ENCODE measurements around the gene KLHL7.
A peak's percentile ranks its signal among the peaks of the same experiment; 100 is the strongest.

Gene KLHL7

GRCh38 chr7:23106057-23106822, 655 bp downstream of the KLHL7 start:
- Histone ChIP-seq H3K36me3 (ENCODE audit: control insufficient read depth, insufficient read depth, low read length) (no peaks in the 10 kb centered on the region), H3K56ac (ENCODE audit: low read length) (peak overlapping the region; percentile 93), H3K4me3 (ENCODE audit: low read length) (peak overlapping the region; percentile 75), H3K23ac (ENCODE audit: low read length) (peak overlapping the region; percentile 48), H3K4ac (ENCODE audit: low read depth, low read length) (peak overlapping the region; percentile 8), H3K4me2 (ENCODE audit: low read length) (peak overlapping the region; percentile 52), H3K27me3 (ENCODE audit: insufficient read depth, low read length, poor library complexity) (no peaks in the 10 kb centered on the region), H2BK120ac (ENCODE audit: low read depth, low read length) (no peak overlapping the region), H4K8ac (ENCODE audit: low read depth, low read length) (no peak overlapping the region), H2BK15ac (replicated peaks; ENCODE audit: low read depth) (no peak overlapping the region), H3K4me1 (ENCODE audit: control insufficient read depth, low read depth, low read length) (peaks cover 4% of the 10 kb centered on the region), H4K5ac (ENCODE audit: low read length) (no peak overlapping the region), H2BK5ac (ENCODE audit: low read length) (no peak overlapping the region), H3K79me1 (ENCODE audit: low read length) (peaks cover 4% of the 10 kb centered on the region), H3K79me2 (ENCODE audit: control insufficient read depth, insufficient read depth, low read length) (peaks cover 46% of the 10 kb centered on the region), H3K18ac (ENCODE audit: low read length) (peak overlapping the region; percentile 35), H3K27ac (ENCODE audit: low read depth, low read length) (peak overlapping the region; percentile 91), H3K9ac (ENCODE audit: low read length) (peak overlapping the region; percentile 94), H2AK5ac (ENCODE audit: low read length) (no peak overlapping the region)
- no CpG with 5 or more reads among the region's 46 CpGs for WGBS (ENCODE audit: extremely low coverage, insufficient coverage, low lambda C conversion rate)
- DNase-seq = peak; percentile 81

DNA sequence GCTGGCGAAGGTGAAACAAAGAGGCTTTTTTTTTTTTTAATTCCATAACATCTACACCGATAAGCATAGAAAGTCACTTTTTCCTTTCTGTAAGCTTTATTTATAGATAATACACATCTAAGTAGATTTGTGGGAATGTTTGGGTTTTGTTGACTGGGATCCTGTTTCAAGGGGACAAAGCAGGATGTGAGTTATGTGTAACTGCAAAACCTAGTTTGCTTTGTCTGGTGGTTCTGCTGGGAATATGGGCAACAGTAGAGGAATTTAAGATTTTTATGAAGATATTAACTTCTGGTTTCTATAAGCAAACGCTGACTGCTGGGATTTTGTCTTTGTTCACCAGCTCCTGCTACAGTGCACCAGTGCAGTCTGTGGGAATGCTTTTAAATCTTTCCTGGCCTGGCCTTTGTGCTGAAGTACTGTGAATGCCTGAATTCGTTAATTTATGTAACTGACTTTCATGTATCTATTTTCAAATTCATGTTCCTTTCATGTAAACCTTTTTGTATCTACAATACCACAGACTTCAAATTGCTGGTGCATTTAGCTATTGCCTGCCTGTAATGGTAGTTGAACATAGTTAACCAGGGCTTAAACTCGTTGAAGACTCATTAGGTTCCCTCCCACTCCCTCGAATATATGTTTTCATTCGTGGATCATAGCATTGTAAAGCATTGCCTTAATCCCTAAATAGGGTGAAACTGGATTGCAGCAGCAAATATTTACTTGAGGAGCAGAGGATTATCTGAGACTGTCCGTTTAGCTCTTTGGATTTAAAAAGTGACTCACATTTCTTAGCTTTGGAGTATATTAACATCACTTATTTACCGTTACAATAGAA, 1.5 kb downstream of the KLHL7 start:
- H4K5ac ChIP-seq (ENCODE audit: low read length) = no peak overlapping the region
- H3K4ac ChIP-seq (ENCODE audit: low read depth, low read length) = no peak overlapping the region
- H3K56ac ChIP-seq (ENCODE audit: low read length) = peak overlapping the region; percentile 93
- H3K36me3 ChIP-seq (ENCODE audit: control insufficient read depth, insufficient read depth, low read length) = no peaks in the 10 kb centered on the region
- H3K27ac ChIP-seq (ENCODE audit: low read depth, low read length) = no peak overlapping the region
- H4K8ac ChIP-seq (ENCODE audit: low read depth, low read length) = no peak overlapping the region
- no CpG with 5 or more reads among the region's 9 CpGs for WGBS (ENCODE audit: extremely low coverage, insufficient coverage, low lambda C conversion rate)
- no peak overlapping the region for H3K23ac ChIP-seq (ENCODE audit: low read length)
- peaks cover 4% of the 10 kb centered on the region for H3K79me1 ChIP-seq (ENCODE audit: low read length)
- H3K4me2 ChIP-seq (ENCODE audit: low read length) = peak overlapping the region; percentile 52
- DNase-seq = no peak
- no peak overlapping the region for H2BK120ac ChIP-seq (ENCODE audit: low read depth, low read length)
- H3K4me1 ChIP-seq (ENCODE audit: control insufficient read depth, low read depth, low read length) = peaks cover 6% of the 10 kb centered on the region
- H2BK5ac ChIP-seq (ENCODE audit: low read length) = no peak overlapping the region
- peak overlapping the region; percentile 94 for H3K9ac ChIP-seq (ENCODE audit: low read length)
- H2BK15ac ChIP-seq (replicated peaks; ENCODE audit: low read depth) = no peak overlapping the region
- H3K79me2 ChIP-seq (ENCODE audit: control insufficient read depth, insufficient read depth, low read length) = peaks cover 50% of the 10 kb centered on the region
- no peaks in the 10 kb centered on the region for H3K27me3 ChIP-seq (ENCODE audit: insufficient read depth, low read length, poor library complexity)
- peak overlapping the region; percentile 75 for H3K4me3 ChIP-seq (ENCODE audit: low read length)
- no peak overlapping the region for H3K18ac ChIP-seq (ENCODE audit: low read length)
- no peak overlapping the region for H2AK5ac ChIP-seq (ENCODE audit: low read length)

DNA sequence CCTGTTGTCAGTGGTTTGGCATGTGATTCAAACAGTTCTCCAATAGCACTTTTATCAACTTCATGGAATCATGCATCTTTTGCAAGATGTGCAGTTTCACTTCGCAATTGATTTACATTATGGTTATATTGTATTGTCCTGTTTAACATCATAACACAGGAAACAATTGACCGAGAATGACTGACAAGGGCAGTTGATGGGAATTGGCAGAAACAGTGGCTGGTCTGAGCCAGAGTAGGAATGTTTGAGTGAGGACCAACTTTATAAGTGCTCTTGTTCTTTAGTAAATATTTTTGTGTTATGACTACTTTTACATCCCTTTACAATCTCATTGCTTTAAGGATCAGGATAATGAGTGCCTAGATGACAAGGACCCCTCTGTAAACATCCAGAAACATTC, 2.2 kb downstream of the KLHL7 start:
- Histone ChIP-seq H2AK5ac (ENCODE audit: low read length) (no peak overlapping the region), H3K56ac (ENCODE audit: low read length) (no peak overlapping the region), H2BK15ac (replicated peaks; ENCODE audit: low read depth) (no peak overlapping the region), H3K4me2 (ENCODE audit: low read length) (no peak overlapping the region), H3K23ac (ENCODE audit: low read length) (no peak overlapping the region), H3K79me1 (ENCODE audit: low read length) (peaks cover 4% of the 10 kb centered on the region), H3K27ac (ENCODE audit: low read depth, low read length) (no peak overlapping the region), H2BK120ac (ENCODE audit: low read depth, low read length) (no peak overlapping the region), H4K8ac (ENCODE audit: low read depth, low read length) (no peak overlapping the region), H3K4ac (ENCODE audit: low read depth, low read length) (no peak overlapping the region), H3K18ac (ENCODE audit: low read length) (no peak overlapping the region), H3K27me3 (ENCODE audit: insufficient read depth, low read length, poor library complexity) (no peaks in the 10 kb centered on the region), H3K4me1 (ENCODE audit: control insufficient read depth, low read depth, low read length) (peaks cover 9% of the 10 kb centered on the region), H4K5ac (ENCODE audit: low read length) (no peak overlapping the region), H2BK5ac (ENCODE audit: low read length) (no peak overlapping the region), H3K36me3 (ENCODE audit: control insufficient read depth, insufficient read depth, low read length) (no peaks in the 10 kb centered on the region), H3K9ac (ENCODE audit: low read length) (no peak overlapping the region), H3K4me3 (ENCODE audit: low read length) (no peak overlapping the region), H3K79me2 (ENCODE audit: control insufficient read depth, insufficient read depth, low read length) (peaks cover 55% of the 10 kb centered on the region)
- no peak for DNase-seq
- no CpG with 5 or more reads among the region's 2 CpGs for WGBS (ENCODE audit: extremely low coverage, insufficient coverage, low lambda C conversion rate)

GRCh38 chr7:23108995-23109394, 3.4 kb downstream of the KLHL7 start:
- H3K27me3 ChIP-seq (ENCODE audit: insufficient read depth, low read length, poor library complexity) = no peaks in the 10 kb centered on the region
- H3K36me3 ChIP-seq (ENCODE audit: control insufficient read depth, insufficient read depth, low read length) = no peaks in the 10 kb centered on the region
- H3K56ac ChIP-seq (ENCODE audit: low read length) = no peak overlapping the region
- WGBS (ENCODE audit: extremely low coverage, insufficient coverage, low lambda C conversion rate) = no CpG with 5 or more reads among the region's 4 CpGs
- H2AK5ac ChIP-seq (ENCODE audit: low read length) = no peak overlapping the region
- H2BK15ac ChIP-seq (replicated peaks; ENCODE audit: low read depth) = no peak overlapping the region
- H3K4me2 ChIP-seq (ENCODE audit: low read length) = no peak overlapping the region
- H3K79me2 ChIP-seq (ENCODE audit: control insufficient read depth, insufficient read depth, low read length) = peaks cover 60% of the 10 kb centered on the region
- H3K23ac ChIP-seq (ENCODE audit: low read length) = no peak overlapping the region
- peaks cover 11% of the 10 kb centered on the region for H3K4me1 ChIP-seq (ENCODE audit: control insufficient read depth, low read depth, low read length)
- no peak overlapping the region for H4K5ac ChIP-seq (ENCODE audit: low read length)
- no peak for DNase-seq
- no peak overlapping the region for H2BK120ac ChIP-seq (ENCODE audit: low read depth, low read length)
- H3K9ac ChIP-seq (ENCODE audit: low read length) = no peak overlapping the region
- no peak overlapping the region for H3K4me3 ChIP-seq (ENCODE audit: low read length)
- H3K18ac ChIP-seq (ENCODE audit: low read length) = no peak overlapping the region
- H3K27ac ChIP-seq (ENCODE audit: low read depth, low read length) = no peak overlapping the region
- H2BK5ac ChIP-seq (ENCODE audit: low read length) = no peak overlapping the region
- no peak overlapping the region for H3K4ac ChIP-seq (ENCODE audit: low read depth, low read length)
- peaks cover 5% of the 10 kb centered on the region for H3K79me1 ChIP-seq (ENCODE audit: low read length)
- H4K8ac ChIP-seq (ENCODE audit: low read depth, low read length) = no peak overlapping the region

DNA sequence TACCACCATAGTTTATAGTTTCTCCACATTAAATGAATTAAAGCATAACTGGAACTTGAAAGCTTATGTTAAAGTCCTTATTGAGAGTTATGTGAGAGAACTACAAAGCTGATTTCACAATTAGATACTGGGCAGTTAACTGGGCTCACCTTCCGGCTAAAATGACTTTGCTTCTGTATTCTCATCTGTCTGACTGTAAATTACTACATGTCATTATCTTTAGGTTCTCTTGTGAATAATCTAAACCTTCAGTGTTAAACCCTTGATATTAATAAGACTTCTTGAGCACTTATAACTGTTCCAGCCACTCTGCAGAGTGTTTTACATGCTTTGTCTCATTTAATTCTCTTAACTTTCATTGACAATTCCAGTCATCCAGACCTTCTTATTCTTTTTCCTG, 3.9 kb downstream of the KLHL7 start:
- no peak overlapping the region for H2AK5ac ChIP-seq (ENCODE audit: low read length)
- no CpG with 5 or more reads among the region's 1 CpG for WGBS (ENCODE audit: extremely low coverage, insufficient coverage, low lambda C conversion rate)
- H3K4me1 ChIP-seq (ENCODE audit: control insufficient read depth, low read depth, low read length) = peaks cover 15% of the 10 kb centered on the region
- no peak overlapping the region for H2BK15ac ChIP-seq (replicated peaks; ENCODE audit: low read depth)
- no peak overlapping the region for H3K4me2 ChIP-seq (ENCODE audit: low read length)
- H3K56ac ChIP-seq (ENCODE audit: low read length) = no peak overlapping the region
- no peak overlapping the region for H3K4me3 ChIP-seq (ENCODE audit: low read length)
- H4K8ac ChIP-seq (ENCODE audit: low read depth, low read length) = no peak overlapping the region
- H2BK5ac ChIP-seq (ENCODE audit: low read length) = no peak overlapping the region
- no peak overlapping the region for H3K9ac ChIP-seq (ENCODE audit: low read length)
- H3K79me2 ChIP-seq (ENCODE audit: control insufficient read depth, insufficient read depth, low read length) = peaks cover 65% of the 10 kb centered on the region
- no peak overlapping the region for H3K27ac ChIP-seq (ENCODE audit: low read depth, low read length)
- DNase-seq = no peak
- no peak overlapping the region for H3K23ac ChIP-seq (ENCODE audit: low read length)
- no peaks in the 10 kb centered on the region for H3K27me3 ChIP-seq (ENCODE audit: insufficient read depth, low read length, poor library complexity)
- peaks cover 8% of the 10 kb centered on the region for H3K79me1 ChIP-seq (ENCODE audit: low read length)
- no peak overlapping the region for H2BK120ac ChIP-seq (ENCODE audit: low read depth, low read length)
- no peak overlapping the region for H3K18ac ChIP-seq (ENCODE audit: low read length)
- no peaks in the 10 kb centered on the region for H3K36me3 ChIP-seq (ENCODE audit: control insufficient read depth, insufficient read depth, low read length)
- no peak overlapping the region for H3K4ac ChIP-seq (ENCODE audit: low read depth, low read length)
- H4K5ac ChIP-seq (ENCODE audit: low read length) = no peak overlapping the region

All from mesendoderm (in vitro differentiated cells).